Stimulated activated CD4-positive, alpha-beta T cell treated with anti-CD3 and anti-CD28 coated beads, TNF-alpha, amount 100 ng/mL, for 4 hours (primary cell): Measurements from ENCODE around the gene SYTL2.

ENCODE experiments used
- DNase-seq, 3 experiments: peaks; one replicate each; pipeline ENCODE4 v3.0.0-alpha.2; 2020; ENCODE audit warnings: low read depth in 3 of 3

Gene SYTL2

DNA sequence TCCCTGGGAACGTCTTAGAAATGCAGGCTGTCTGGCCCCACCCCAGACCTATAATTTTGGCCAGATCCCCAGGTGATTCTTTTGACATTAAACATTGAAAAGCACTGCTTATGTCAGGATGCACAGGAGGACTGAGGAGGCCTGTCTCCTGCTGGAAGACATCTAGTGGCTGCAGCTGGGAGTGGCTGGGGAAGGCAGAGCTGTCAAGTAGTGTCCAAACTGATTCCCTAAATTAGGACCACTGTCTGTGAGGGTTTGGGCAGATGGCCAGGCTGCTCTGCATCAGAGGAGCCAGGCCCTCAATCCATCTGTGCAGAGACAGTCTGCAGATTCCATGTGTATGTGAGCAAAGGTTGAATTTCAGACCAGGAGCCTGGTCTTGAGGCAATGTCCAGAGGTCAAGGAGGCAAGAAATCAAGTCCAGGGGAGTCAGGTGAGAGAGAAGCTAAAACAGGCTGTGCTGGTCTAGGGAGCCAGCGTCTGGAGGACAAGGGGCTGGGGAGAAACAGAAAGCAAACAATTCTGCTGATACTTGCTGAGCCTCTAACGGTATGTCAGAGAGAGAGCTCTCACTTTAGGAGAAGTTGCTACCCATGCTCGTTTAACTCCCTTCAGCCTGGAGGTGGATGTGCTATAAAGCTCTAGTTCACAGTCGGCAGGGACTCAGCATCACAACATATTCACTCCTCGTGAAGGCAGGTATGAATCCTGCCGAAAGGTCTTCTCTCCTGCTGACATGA lies 15.3 kb upstream of the SYTL2 start:
- DNase-seq: no peak

- no peak for DNase-seq
These were observed 14.7 kb upstream of the SYTL2 start for GRCh38 chr11:85825616-85826015.

GRCh38 chr11:85823816-85824215 lies 12.9 kb upstream of the SYTL2 start:
- DNase-seq: peak in 1 of 3 experiments; percentile 39

GRCh38 chr11:85822814-85823213 lies 11.9 kb upstream of the SYTL2 start:
- DNase-seq: no peak

DNA sequence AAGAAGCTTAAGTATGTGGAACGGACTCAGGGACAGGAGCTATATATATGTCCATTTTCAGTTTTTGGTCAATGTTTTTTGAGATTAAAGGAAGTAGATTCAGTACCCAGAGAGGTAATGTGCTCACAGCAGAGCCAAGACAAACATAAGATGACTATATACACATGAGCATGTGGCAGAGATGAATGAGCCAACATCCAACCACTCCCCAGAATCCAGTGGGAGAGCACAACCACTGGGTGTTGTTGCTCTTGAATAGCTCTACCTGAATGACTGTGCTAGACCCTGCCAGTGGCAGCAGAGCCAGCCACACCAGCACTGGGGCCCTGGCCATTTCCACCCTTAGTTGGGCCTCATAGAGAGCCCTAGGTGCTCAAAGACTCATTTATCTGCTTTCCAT lies 10.7 kb upstream of the SYTL2 start:
- DNase-seq: no peak

DNA sequence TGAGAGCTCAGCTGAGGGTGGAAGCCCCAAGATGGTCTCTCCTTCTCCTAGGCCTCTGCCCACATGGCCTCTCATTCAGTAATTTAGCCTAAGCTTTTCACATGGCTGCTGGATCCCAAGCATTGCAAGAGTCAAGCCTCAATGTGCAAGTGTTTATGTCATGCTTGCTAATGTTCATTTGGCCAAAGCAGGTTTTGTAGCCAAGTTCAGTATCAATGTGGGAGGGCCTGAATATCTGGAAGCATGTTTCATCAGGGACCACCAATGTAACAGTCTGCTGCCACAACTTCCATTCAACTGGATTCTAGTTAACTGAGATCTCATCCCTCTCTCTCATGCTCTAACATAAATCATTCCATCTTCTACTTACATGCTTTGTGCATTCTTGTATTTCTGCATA lies 8.5 kb upstream of the SYTL2 start:
- no peak for DNase-seq

GRCh38 chr11:85815186-85815931 lies 4.4 kb upstream of the SYTL2 start:
- DNase-seq: no peak

- DNase-seq: no peak
These were observed 2.8 kb upstream of the SYTL2 start for GRCh38 chr11:85813721-85814120.

DNA sequence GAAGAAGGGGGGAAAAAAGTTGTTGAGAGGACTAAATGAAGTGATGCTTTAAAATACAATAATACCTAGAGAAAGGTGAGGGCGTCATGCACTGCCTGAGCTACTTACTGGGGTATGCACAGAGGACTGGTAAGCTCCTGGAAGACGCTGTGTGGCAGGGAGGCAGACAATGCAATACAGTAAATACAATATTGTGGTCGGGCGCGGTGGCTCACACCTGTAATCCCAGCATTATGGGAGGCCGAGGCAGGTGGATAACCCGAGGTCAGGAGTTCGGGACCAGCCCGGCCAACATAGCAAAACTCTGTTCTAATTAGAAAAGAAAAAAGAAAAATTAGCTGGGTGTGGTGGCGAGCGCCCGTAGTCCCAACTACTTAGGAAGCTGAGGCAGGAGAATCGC lies 683 bp upstream of the SYTL2 start:
- DNase-seq: no peak

DNA sequence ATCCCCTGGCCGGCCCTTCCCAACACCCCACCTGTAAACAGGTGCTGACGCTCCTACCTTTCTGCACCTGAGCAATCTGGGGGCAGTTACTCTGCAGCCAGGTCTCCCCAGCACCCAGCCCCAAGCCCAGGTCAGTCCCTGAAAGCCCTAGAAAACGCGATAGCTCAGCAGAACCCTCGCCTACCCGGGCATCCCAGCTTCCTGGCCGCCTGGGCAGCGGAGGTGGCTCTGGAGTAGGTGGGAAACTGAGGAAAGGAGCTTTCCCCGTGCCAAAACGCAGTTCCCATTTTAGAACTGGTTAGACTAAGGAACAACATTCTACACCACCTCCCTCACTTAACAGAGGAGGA lies 445 bp downstream of the SYTL2 start:
- DNase-seq: no peak

- DNase-seq: no peak
These were observed 1.1 kb downstream of the SYTL2 start for GRCh38 chr11:85809863-85810262.

DNA sequence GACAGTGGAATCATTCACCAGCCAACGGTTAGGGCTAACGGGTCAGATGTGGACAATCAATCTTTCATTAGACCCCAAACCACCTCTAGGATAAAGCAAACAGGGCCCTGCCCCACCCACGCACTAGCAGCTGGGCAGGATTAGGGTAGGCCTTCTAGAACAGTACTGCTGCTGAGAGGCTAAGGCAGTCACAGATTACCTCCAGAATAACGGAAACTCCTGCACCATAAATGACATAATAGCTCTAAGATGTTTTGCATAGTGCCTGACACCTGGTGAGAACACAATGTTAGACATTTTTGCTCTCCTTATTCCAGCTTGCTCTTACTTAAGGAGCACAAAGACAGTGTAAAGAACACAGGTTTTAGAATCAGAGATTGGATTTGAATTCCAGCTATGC lies 1.8 kb downstream of the SYTL2 start:
- DNase-seq: no peak

DNA sequence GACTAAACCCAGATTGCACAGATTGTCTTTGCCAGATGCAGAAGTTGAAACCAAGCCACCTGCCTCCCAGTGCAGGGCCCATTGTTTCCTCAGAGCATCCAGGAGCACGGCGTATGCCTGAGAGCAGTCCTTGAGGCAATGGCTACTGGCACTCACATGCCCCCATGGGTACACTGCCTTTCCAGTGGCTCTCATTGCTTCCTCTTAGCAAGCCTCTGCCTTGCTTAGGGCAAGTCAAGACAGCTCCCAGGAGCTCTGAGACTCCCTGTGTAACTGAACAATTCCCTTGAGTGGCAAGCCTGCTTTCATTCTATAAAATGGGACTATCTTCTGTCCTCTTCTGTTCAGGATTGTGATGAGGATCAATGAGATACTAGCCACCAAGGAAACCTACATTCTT lies 4.1 kb downstream of the SYTL2 start:
- DNase-seq: no peak

DNA sequence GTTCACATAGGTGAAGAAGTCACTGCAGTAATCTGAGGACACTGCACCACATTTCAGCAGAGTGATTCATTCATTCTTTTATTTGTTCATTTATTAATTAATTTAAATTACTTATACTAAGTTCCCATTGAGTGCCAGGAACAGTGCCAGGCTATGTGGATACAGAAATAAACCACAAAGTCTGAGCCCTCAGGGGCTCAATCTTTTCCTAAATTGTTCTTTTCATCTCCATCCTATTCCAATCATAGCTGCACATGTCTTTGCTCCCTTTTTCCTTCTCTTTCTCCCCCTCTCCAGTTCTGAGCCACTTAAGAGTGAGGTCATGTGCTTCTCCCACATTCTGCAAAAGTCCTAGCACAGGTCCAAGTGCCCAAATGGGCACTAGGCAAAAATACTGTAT lies 4.9 kb downstream of the SYTL2 start:
- no peak for DNase-seq

DNA sequence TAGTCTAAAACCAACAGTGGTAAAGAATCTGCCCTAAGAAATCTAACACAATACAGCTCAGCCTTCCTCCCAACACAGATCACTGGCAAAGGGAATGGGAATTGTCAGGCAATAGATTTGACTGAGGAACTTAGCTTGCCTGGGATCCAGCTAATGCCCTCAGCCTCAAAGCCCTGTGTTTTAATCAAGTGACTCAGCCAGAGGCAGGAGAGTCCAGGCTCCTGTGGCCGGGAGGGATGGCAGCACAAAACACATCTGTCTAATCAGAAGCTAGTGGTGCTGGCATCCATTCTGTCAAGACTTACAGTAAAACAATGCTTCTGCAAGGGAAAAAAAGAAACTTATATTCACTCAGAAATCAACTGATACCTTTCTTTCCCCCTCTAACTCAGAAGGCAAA lies 5.6 kb downstream of the SYTL2 start:
- DNase-seq: no peak

DNA sequence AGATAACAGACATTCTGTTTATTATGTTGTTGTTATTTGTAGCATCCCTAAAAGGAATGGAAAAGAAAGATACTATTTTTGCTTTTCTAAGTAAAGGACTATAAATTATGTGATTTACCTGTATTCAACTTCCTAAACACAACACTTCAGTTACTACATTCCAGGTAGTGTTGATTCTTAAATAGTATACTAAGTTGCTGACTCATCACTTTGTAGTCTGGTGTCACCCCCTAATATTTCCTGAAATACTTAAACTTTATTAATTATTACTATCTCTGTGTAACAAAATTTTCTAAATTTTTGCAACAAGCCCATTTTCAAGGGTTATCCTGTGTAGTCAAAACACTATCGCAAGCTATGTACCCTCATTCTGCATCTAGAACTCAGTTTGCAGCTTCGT lies 7.0 kb downstream of the SYTL2 start:
- no peak for DNase-seq

DNA sequence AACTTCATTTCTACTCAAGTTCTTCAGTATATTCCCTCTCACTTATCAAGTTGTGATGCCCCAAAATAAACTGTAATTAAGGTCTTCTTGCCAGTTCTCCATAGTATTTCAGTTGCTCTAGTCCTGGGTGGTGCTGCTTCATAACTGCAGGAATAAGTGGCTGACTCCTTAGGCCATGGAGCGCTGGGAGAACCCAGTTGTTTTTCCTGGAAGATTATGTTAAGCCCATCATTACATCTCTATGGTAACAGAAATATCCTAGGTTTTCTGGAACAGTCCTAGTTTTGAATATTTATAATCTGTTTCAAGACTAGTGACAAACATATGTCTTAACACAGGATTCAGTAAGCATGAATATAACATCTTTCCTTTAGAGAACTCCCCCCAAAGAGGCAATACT lies 7.6 kb downstream of the SYTL2 start:
- no peak for DNase-seq

- no peak for DNase-seq
These were observed 9.4 kb downstream of the SYTL2 start for GRCh38 chr11:85801527-85801926.

DNA sequence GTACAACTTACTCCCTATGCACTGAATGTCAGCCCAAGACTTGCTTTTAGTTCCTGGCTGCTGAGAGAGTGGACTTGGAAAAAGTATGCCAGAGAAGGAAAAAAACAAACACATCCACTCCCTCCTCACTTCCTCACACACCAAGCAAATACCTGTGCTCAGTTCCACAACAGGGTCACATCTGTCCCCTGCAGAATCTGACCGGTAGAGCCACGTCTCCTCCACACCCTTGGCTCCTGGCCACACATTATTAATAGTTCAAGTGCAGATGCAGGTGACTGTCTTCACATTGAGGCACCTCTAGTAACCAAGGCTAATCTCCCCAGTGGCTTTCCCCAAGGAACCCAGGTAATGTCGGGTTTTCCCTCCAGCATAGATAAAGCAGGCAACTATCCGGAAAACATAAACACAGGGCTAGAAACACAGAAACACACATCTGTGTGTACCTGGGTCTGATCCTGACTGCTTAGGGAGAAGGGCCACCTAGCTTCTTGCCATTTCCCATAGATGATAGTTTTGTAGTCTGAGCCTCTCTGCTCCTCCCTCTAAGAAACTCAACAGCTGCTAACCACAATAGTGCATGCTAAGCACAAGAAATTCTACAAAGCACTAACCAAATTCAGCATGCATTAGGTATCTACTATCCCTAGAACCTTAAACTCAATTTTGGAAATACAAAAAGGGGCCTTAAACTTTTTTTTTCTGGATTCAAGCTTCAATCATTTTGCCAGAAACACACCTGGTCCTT lies 10.2 kb downstream of the SYTL2 start:
- no peak for DNase-seq

DNA sequence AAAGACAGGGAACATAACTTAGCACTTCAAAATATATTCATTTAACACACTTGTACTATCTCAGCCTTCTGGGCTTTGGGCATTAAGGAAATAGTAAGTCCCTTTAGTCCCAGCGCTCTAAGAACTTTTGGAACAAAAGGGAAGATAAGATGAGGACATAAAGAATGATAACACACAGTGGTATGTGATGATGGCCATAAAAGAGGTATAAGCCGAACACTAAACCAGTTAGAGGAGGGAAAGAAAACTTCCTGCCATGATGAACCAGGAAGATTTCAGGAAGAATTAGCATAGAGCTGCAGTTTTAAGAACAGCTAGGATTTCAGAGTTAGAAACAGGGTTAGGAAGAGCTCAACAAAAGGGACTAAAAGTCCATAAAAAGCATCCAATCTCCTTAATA lies 11.8 kb downstream of the SYTL2 start:
- DNase-seq: no peak

GRCh38 chr11:85798361-85798760 lies 12.6 kb downstream of the SYTL2 start:
- no peak for DNase-seq

- no peak for DNase-seq
These were observed 15.0 kb downstream of the SYTL2 start for GRCh38 chr11:85795712-85796487.
